HG02610 (cell line): ENCODE measurements around the gene LSMEM2.

ENCODE experiments used
- ATAC-seq: cut with Tn5 transposase; IDR thresholded peaks from one replicate; pipeline ENCODE4 v1.9.1; 2021; ENCODE audit warnings: mild to moderate bottlenecking, moderate library complexity; ENCODE audit not compliant: unreplicated experiment

The LSMEM2 gene

DNA sequence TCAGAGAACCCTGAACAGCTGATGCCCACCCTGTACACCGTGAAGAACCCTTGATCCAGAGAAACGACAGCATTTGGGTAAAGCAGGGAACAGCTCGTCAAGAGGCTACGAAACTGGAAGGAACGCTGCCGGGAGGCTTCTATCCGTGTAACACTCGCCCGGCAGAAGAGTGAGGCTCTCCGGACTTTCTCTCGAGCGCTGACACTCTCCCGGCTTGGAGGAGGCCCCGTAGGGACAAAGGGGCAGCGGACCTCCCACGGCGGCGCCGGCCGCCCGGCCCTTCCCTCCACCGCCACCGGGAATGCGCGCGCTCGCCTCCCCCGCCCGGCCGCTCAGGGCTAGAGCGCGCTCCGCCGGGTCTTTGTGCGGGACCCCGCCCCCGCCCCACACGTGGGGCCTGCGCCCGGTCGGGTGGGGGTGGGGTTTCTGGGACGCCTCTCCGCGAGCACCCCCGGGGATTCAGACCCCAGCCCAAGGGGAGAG, 42.0 kb downstream of the LSMEM2 start:
- ATAC-seq: peak; percentile 42

- ATAC-seq: peak; percentile 80
These were observed 42.6 kb downstream of the LSMEM2 start for GRCh38 chr3:50321336-50322114.

DNA sequence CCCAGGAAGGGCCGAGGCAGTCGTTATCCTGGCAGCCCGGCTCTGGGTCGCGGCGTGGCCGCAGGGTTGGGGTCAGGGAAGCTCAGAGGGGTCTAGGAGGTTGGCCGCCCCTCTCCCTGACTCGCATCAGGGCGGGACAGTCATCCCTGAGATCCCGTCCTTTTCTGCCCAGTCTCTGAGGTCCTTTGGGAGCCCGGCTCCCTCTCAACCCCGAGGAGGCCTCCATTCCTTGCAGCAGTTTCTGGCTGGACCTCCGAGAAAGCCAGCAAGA, 43.2 kb downstream of the LSMEM2 start:
- no peak for ATAC-seq

DNA sequence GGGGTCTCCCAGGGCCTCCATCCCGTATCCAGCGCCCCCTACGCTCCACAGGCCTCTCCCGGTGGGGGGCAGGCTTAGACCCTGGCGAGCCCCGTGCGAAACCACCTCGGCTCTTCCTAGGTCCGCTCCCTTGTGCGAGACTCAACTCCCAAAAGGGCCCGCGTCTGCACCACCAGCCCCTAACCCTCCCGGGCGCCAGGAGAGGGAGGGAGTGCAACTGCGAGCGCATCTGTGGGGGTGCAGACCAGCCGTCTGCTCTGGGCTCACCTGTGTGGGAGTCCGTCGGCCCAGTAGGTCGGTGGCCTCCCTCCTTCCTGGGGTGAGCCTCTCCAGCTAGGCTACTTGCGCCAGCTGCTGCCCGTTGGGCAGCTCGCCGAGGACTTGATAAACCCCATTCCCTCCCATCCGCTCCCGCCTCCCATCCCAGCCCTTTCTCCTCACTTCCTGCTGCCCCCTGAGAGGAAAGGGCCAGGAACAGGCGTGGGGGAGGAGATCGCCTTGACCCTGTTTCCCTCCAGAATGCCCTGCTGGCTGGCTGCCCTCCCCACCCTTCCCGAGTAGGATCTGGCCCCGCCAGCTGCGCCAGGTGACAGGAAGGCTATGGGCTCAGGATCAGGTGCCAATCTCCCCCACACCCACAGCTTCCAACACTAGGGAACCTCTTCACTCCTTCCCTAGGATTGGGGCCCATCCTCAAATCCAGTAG, 43.7 kb downstream of the LSMEM2 start, which contains the start of gene HYAL2:
Gene HYAL2, minus strand, starts transcription at position 360 of the 706 bp plus-strand sequence. CDS start 2,256 bp downstream, outside the sequence.
- no peak for ATAC-seq

- ATAC-seq: no peak
These were observed 44.3 kb downstream of the LSMEM2 start for GRCh38 chr3:50323092-50323600.

GRCh38 chr3:50323614-50324199, 44.8 kb downstream of the LSMEM2 start:
- no peak for ATAC-seq

DNA sequence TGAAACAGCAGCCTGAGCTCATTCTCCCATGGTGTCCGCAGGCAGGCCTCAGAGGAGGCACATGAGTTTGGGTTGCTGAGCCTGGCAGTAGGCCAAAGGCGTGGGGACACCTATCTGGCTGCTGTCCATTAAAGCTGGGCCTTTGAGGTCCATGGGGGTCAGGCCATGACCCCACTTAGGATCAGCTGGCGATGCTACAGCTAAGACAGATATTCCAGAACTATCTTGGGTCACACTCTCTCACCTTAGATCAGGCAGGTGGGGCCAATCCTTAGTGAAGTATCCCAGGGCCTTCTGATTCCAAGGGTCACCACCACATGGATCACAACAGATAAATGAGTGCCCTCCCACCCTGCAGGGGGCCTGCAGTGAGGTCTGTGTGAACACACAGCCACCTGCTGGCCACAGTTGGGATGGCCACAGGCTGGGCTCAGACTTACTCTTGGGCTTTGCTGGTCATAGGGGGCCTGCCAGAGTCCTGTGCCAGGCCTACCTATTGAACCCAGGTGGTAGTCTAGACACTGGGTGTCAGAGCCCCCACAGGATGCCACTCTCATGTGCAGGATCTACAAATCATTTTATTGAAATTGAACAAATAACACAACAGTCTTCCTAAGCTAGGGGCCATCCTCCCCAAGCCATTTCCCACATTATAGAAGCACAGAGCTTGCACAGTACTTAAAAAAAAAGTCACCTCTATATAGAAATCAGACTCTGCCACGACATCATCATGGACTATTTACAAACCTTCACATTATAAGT, 45.6 kb downstream of the LSMEM2 start:
- ATAC-seq: peak; percentile 21

GRCh38 chr3:50325113-50325480, 46.2 kb downstream of the LSMEM2 start:
- no peak for ATAC-seq

GRCh38 chr3:50325497-50326181, 46.8 kb downstream of the LSMEM2 start:
- ATAC-seq: no peak

- no peak for ATAC-seq
These were observed 47.3 kb downstream of the LSMEM2 start for GRCh38 chr3:50326182-50326541.

GRCh38 chr3:50327129-50327528, 48.2 kb downstream of the LSMEM2 start:
- no peak for ATAC-seq

- peak; percentile 83 for ATAC-seq
These were observed 49.2 kb downstream of the LSMEM2 start, which contains the start of gene TUSC2 for GRCh38 chr3:50327943-50328691. Gene TUSC2, minus strand, starts transcription at chr3:50328223. Its CDS starts 124 bp downstream, at chr3:50328099.

DNA sequence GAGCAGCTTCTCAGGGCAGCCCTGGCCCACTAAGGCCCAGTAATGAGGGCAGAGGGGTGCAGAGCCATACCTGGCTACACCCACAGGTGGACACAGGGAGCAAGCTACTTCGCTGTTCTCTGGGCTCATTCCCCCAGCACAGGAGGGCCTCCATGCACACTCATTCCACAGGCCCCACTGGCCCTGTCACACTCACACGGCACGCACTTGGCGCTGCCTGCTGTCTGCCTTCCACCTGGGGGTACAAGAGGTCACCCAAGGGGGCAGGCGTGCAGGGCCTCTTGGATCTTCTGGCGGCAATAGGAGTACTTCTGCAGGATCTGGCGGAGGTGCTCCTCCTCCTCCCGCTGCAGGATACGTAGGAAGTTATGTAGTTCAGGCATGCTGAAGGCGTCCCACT, 51.4 kb downstream of the LSMEM2 start:
- no peak for ATAC-seq

DNA sequence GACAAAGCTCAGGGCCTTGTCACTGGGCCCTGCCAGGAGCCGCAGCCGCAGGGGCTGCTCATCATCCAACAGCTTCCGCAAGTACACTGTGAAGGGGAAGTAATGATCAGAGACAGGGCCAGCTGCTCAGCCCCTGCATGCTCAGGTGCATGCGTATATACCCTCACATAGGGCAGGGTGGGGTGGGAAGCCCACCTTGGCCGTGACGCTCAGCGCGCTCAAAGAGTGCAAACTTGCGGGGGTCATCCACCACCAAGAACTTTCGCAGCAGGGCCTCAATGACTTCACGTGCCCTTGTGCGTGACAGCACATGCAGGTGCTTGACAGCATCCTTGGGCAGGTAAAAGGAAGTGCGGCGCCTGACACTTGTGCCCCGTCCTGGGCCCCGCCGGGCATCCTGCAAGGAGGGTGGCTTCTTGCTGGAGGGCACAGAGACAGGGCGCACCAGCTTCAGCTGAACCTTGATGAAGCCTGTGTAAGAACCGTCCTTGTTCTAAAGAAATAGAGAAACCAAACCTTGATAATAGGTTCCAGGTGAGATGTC, 52.5 kb downstream of the LSMEM2 start:
- ATAC-seq: no peak

DNA sequence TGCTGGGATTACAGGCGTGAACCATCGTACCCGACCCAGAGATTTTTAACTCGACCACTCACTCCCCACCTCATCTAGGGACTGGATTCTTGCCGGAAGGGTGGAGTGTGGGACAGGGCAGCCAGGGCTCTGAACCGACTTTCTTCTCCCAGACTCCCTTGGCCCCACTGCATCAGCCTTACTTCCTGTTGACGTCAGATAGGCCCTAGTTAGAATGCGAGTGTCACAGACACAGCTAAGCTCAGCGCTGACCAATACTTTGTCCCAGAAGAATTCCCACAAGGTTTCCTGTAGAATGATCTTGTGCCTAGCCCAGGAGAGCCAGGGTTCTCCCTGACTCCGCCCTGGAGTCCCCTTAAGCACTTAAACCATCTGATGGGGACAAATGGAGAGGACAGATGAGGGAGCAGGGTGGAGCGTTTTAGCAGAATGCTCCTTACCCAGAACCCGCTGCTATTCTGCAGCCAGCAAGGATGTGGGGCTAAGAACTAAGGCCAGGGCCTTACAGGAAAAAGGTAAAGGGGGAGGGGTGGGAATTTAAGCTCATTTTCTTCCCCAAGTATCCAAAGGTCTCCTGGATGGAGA, 54.9 kb downstream of the LSMEM2 start:
- no peak for ATAC-seq

DNA sequence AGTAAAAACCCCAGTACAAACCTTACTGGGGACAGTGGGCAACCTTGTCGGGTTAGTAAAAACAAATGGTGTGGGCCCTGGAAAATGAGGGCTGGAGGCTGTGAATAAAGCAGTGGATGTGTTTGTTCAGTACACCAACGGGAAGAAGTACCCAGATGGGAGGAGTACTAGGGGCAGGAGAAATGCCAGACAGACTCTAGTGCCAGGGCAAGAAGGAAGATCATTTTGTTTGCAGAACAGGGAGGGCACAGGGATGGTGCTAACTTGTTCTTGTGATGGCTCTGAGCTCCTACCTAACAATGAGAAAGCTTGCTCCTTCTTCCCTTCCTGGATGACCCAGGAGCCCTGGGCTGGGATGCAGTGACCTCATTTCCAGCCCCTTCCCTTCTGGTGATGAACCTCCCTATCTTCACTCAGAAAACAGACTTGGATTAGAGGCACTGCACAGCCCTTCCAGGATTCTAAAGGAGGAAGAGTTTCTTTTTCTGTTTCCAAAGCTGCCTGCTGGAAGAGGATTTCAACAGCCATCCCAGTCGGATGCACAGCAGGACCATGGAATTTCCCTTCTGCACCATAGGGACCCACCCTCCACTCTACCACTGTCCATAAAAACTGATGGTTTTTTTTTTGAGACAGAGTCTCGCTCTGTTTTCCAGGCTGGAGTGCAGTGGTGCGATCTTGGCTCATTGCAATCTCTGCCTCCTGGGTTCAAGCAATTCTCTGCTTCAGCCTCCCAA, 55.6 kb downstream of the LSMEM2 start:
- ATAC-seq: no peak

DNA sequence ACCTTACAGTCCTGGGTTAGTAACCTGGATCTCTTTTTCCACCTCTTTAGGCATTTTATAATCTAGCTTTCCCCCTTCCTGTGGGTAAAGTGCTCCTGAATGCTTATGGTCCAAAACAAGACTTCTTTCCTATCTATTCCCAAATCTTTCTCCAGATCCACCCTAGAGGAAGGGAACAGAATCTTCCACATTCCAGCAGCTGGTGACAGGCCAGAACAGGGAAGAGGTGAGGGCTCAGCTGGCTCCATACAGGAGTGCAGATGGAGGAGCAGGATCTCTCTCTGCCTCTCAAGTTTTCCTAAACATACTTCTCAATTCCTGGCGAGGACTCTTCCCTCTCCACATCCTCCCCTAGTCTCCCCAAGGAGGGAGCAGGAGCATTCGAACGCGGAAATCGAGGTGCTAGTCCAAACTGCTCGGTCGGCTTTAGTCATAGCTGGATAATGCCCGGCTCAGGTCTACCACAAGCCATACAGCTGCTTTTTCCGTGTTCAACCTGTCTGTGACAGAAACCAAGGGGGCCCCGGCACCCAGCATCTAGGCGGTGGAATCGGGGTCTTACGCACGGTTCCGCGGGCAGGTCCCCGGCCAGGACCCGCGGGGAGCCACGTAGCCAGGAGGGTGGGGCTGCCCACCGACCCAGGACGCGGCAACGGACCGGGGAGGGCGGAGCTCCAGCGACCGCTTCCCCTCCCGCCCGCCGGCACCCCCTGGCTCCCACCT, 57.7 kb downstream of the LSMEM2 start:
- ATAC-seq: peak; percentile 27
